Bone marrow (tissue), 2 donors: ENCODE measurements around the gene RAB21.
A peak's percentile ranks its signal among the peaks of the same experiment; 100 is the strongest.

ENCODE experiments used
- DNase-seq, 2 donors: peaks; one replicate each; lab custom pipeline; 2025; lab: John Stamatoyannopoulos, UW

Gene RAB21

GRCh38 chr12:71754461-71755145 lies at the start of gene RAB21:
Gene RAB21 (plus strand): TSS chr12:71754863. CDS start chr12:71755130, 267 bp downstream.
- DNase-seq: peak; percentile 95 to 97

GRCh38 chr12:71704920-71705319 lies 49.7 kb upstream of the RAB21 start:
- no peak for DNase-seq

- DNase-seq: no peak
Observed at GRCh38 chr12:71708658-71709057, 46.0 kb upstream of the RAB21 start.

GRCh38 chr12:71710276-71711125 lies 44.2 kb upstream of the RAB21 start:
- DNase-seq: no peak

- no peak for DNase-seq
Observed at GRCh38 chr12:71718611-71719010, 36.1 kb upstream of the RAB21 start.

GRCh38 chr12:71719647-71720370 lies 34.9 kb upstream of the RAB21 start:
- no peak for DNase-seq

- no peak for DNase-seq
Observed at GRCh38 chr12:71721783-71722505, 32.7 kb upstream of the RAB21 start.

- no peak for DNase-seq
Observed at GRCh38 chr12:71725011-71725410, 29.7 kb upstream of the RAB21 start.

- no peak for DNase-seq
Observed at GRCh38 chr12:71726548-71726947, 28.1 kb upstream of the RAB21 start.

- DNase-seq: no peak
Observed at GRCh38 chr12:71727958-71728357, 26.7 kb upstream of the RAB21 start.

GRCh38 chr12:71730936-71731335 lies 23.7 kb upstream of the RAB21 start:
- DNase-seq: no peak

GRCh38 chr12:71731439-71732356 lies 23.0 kb upstream of the RAB21 start:
- DNase-seq: no peak

GRCh38 chr12:71732357-71732712 lies 22.3 kb upstream of the RAB21 start:
- no peak for DNase-seq

GRCh38 chr12:71737197-71737596 lies 17.5 kb upstream of the RAB21 start:
- DNase-seq: no peak

- no peak for DNase-seq
Observed at GRCh38 chr12:71742998-71743397, 11.7 kb upstream of the RAB21 start.

GRCh38 chr12:71744522-71745300 lies 10.0 kb upstream of the RAB21 start:
- no peak for DNase-seq

- peak; percentile 1 to 18 for DNase-seq
Observed at GRCh38 chr12:71746974-71747611, 7.6 kb upstream of the RAB21 start.

- DNase-seq: no peak
Observed at GRCh38 chr12:71748081-71748850, 6.4 kb upstream of the RAB21 start.

- no peak for DNase-seq
Observed at GRCh38 chr12:71749666-71750065, 5.0 kb upstream of the RAB21 start.
